ENCODE measurements around the gene CAPS.
A peak's percentile ranks its signal among the peaks of the same experiment; 100 is the strongest.
"Not testable (repeated sequence)": the region's sequence is repeated elsewhere in the genome, so short reads cannot be mapped to it uniquely, and the experiment has no call there.

CAPS gene

DNA sequence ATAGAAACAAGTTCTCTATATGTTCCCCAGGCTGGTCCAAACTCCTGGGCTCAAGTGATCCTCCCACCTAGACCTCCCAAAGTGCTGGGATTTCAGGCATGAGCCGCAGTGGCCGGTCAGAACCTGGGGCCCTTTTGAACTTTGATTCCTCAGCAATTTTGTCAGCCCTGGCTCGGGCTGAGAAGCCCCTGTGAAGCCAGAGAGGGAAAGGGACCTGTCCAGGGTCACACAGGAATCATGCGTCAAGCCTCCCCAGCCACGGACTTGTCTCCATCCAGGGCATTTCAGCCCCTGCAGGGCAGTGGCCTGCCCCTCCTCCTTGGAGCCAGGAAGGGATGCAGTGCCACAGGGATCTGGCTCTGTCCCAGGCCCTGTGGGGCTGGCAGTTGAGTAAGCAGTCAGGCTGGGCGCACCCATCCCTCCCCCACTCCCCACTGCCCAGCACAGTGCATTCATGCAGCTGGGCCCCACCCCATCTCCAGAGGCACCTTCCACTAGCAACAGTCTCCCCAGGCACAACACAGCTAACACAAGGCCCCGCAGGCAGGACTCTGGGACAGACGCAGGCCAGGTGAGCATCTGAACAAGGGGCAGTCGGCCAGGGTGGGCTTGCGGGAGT is at the start of gene CAPS:
CAPS (plus strand) TSS at position 516 of the 619 bp plus-strand sequence. CDS start 153 bp downstream, outside the sequence.
- peak; percentile 41 for DNase-seq (ENCODE audit: low spot score)

DNA sequence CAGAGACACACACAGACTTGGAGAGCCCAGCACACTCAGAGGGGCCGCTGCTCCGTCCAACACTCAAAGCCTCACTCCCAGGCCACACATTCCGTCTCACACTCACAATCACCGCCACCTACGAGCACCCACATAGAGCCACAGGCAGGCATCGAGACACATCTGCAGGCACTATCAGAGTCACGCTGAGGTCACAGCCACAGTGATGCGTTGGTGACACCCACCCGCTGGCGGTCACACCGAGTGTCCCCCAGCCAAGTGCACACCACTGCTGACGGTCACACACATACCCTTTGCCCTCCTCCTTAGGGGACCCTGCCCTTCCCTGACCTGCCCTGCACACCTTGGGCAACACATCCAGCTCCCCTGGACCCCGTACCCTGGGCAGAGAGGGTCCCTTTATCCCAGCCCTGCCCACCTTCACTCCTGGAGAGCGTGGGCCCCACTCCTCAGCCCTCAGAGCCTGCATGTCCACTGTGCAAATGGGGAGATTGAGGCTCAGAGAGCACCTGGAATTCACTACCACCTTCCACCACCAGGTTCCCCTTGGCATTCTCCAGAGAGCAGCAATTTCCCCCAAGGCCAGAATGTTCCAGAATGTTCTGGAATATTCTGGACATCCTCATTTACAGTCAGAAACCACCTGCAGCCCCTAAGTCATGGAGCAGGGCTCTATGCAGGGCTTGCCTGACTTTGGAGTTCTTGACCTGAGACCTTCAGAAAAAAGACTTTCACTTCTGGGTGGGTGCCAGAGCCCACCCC is 49.1 kb upstream of the CAPS start:
- DNase-seq (ENCODE audit: low spot score) = no peak

DNA sequence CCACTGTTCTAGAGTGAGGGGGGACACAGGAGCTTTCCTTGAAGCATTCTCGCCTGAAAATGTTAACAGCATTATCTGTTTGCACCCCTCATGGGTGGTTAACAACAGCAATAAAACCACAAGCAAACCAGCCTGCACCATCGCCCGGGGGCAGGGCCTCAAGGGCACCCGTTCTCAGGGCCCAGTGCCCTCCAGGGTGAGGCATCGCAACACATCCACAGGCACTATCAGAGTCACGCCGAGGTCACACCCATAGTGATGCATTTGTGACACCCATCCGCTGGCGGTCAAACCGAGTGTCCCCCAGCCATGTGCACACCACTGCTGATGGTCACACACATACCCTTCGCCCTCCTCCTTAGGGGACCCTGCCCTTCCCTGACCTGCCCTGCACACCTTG is 48.3 kb upstream of the CAPS start:
- no peak for DNase-seq (ENCODE audit: low spot score)

DNA sequence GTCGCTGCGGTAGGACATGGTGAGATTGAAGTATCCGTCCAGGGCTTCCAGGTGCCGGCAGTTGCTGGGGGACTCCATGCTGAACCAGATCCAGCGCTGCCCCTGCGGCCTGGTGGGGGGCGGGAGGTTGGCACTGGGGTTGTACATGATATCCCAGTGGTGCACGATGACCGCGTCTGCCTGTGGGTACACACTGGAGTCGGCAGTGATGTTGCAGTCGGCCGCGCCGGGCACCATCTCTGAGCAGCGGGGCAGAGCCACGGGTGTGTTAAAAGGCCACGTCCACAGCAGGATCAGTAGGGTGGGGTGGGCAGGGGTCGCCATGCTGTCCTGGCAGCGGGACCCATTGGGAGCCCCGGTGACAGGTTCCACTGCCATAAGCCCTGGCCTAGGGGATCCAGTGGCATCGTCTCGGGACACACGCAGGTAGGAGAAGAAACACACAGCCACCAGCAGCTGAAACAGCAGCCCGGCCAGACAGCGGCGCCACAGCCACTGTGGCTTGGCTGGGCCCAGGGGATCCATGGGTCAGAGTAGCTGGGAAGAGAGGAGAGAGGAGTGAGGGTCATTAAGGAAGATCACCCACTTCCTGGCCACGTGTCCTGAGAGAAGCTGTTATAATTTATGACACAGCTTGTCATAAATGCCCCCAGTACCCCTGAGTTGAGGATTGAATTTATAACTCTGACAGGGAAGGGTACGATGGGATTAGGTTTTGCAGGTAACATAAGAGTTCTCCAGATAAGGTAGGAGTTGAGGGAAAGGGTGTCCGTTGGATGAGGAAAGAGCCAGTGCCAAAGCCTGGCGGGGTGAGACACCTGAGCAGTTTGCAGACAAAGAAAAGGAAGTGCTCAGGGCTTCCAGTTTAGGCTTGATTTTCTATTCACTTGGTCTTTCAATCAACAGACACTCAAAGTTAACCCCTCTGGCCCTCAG is 46.6 kb upstream of the CAPS start:
- DNase-seq (ENCODE audit: low spot score) = no peak

DNA sequence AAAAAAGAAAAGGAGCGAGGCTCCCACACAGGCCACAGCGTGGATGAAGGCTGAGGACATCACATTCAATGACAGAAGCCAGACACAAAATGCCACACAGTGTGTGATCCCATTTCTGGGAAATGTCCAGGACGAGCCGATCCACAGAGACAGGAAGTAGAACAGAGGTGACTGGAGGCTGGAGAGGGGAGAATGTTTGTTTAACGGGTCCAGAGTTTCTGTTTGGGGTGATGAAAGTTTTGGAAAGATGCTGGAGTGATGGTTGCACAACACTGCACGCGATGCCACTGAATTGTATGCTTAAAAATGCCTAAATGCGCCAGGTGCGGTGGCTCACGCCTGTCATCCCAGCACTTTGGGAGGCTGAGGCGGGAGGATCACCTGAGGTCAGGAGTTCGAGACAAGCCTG is 43.1 kb upstream of the CAPS start:
- no peak for DNase-seq (ENCODE audit: low spot score)

DNA sequence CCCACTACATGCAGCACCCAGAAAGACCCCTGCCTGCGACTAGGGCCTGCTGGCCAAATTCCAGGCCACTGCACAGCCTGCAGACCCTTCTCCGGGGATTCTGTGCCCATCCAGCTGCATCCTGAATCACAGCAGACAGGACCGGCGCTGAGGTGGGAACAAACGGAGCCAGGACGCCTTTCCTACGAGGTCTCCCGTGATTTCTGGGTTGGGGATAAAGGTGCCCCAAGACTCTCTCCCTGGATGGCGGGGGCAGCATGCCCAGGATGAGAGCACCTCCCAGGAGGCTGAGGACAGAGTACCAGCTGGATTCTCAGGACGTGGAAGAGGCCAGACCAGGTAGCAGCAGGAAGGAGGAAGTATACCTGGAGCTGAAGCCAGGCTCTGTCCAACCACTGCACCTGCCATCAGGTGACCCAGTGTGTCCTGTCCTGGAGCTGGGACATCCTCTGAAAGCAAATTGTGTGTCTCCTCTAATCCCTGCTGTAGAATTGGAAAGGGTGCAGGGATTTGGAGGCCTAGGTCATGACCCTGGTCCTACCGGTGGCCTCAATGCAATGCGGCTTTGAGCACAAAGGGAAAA is 40.3 kb upstream of the CAPS start:
- DNase-seq (ENCODE audit: low spot score) = no peak

DNA sequence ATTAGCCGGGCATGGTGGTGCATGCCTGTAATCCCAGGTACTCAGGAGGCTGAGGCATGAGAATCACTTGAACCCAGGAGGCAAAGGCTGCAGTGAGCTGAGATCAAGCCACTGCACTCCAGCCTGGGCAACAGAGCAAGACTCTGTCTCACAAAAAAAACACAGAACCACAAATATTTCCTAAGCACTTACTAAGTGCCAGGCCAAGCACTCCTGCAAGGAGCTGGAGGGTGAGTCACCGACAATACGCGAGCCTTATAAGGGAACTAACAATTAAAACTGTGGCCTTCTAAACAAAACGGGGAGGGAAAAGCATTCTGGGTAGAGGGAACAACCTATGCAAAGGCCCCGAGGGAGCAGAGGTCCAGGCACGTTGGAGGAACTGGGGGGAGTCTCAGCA is 39.6 kb upstream of the CAPS start:
- not testable (repeated sequence) for DNase-seq (ENCODE audit: low spot score)

DNA sequence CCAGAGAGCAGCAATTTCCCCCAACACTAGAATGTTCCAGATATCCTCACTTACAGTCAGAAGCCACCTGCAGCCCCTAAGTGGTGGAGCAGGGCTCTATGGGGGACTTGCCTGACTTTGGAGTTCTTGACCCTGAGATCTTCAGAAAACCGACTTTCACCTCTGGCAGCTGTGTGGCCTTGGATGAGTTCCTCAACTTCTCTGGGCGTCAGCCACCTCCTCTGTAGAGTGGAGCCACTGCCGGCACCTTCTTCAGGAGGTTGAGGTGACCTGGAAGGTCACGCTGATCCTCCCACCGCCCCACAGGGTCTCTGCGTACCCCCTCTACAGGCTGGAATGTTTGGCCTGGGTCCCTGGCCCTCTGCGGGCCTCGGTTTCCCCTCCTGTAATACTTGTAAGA is 36.6 kb upstream of the CAPS start:
- no peak for DNase-seq (ENCODE audit: low spot score)

DNA sequence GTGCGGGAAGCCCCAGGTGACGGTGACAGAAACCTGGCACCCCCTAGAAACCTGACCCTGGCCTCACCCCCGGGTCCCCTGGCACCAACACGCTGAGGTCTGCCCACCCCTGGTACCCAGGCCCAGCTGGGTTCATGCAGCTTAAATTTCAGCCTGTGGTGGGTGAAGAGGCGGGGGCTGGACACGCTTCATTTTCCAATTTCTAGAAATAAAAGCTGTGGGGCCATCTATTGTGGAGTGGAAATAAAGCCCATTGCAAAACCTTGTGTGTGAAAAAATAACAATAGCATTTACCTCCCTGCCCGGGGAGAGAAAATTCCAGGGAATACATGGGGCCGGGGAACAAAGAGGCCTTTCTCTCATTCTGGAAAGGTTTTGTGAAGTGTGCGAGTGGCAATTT is 36.2 kb upstream of the CAPS start:
- no peak for DNase-seq (ENCODE audit: low spot score)

DNA sequence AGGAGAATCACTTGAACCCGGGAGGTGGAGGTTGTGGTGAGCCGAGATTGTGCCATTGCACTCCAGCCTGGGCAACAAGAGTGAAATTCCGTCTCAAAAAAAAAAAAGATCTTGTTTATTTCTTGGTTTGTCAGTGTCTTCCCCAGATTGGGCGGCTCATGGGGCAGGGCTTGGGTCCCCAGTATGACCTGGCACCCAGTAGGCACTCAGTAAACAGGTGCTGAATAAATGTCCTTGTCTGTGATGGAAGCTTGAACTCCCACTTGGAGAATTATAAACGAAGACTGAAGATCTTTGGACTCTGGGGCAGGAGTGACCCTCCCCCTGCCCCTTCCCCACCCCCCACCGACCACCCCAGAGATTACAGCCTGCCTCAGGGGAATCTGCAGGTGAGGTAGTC is 33.9 kb upstream of the CAPS start:
- DNase-seq (ENCODE audit: low spot score) = no peak

DNA sequence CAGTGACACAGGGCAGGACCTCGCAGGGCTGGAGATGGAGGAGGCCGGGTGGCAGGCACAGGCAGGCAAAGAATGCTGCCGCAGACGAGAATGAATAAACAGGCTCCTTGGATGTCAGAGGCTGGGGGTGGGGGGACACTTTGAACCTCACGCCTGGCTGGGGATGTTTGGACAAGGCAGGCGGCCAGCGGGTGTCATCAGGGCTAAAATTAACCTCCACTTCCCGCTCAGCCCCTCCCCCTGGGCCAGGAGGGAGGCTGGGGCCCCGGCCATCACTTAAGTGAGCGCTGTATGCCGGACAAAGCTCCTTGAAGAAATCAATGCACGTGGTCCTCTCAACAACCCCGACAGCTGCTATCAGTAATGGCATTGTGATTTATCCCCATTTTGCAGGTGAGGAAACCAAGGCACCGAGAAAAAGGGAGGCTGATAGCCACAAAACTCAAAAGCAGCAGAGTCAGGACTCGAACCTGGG is 33.4 kb upstream of the CAPS start:
- no peak for DNase-seq (ENCODE audit: low spot score)

DNA sequence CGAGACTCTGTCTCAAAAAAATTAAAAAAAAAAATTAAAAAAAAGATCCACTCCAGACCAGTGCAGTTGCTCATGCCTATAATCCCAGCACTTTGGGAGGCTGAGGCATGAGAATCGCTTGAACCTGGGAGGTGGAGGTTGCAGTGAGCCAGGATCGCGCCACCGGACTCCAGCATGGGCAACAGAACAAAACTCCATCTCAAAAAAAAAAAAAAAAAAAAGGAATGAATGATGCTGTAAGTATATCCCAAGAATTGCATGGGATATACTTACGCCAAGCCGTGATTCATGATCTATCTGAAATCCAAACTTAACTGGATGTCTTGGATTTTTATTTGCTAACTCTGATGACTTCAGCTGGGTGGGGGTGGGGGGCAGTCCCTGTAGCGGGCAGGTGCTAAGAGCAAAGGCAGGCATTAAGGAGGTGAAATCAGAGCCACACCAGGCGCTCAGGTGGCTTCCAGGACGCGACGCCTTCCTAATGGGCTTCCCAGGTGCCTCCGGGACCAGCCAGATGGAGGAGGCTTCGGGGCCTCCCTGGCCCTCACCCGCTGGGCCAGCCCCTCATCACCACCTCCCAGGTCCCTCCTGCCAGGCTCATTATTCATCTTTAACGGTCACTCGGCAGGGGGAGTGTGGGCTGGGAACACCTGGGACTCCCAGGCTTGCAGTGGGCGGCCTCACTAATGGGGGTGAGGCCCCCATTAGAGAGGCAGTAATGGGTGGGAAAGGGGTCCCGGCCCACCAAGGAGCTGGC is 32.3 kb upstream of the CAPS start:
- DNase-seq (ENCODE audit: low spot score) = no peak

DNA sequence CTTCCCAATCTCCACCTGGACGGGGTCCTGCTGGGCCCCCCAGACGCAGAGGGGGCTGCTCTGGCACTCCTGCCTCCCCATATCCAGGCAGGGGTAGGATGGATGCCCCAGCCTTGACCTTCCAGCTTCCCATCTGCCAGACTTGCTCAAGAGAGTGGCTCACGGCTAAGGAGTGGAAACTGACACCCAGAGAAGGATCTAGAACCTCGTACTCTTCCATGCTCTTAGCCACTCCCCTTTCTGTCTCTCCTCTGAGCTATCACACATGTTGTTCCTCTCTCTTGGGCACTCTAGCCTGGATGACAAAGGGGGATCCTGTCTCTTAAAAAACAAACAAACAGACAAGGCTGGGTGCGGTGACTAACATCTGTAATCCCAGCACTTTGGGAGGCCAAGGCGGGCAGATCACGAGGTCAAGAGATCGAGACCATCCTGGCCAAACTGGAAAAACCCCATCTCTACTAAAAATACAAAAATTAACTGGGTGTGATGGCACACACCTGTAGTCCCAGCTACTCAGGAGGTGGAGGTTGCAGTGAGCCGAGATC is 31.6 kb upstream of the CAPS start:
- no peak for DNase-seq (ENCODE audit: low spot score)

DNA sequence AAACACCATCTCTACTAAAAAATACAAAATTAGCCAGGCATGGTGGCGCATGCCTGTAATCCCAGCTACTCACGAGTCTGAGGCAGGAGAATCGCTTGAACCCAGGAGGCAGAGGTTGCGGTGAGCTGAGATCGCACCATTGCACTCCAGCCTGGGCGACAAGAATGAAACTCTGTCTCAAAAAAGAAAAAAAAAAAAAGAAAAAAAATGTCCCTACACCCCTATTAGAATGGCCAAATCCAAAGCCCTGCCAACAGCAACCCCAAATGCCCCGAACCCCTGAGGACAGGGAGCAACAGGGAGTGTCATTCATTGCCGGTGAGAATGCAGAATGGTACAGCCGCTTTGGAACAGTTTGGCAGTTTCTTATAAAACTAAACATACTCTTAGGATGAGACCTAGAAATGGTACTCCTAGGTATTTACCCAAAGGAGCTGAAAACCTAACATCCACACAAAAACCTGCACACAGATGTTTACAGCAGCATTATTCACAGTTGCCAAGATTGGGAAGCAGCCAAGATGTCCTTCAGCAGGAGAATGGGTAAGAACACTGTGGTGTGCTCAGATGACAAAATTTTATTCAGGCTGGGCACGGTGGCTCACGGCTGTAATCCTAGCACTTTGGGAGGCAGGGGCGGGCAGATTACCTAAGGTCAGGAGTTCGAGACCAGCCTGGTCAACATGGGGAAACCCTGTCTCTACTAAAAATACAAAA is 30.7 kb upstream of the CAPS start:
- DNase-seq (ENCODE audit: low spot score) = not testable (repeated sequence)

DNA sequence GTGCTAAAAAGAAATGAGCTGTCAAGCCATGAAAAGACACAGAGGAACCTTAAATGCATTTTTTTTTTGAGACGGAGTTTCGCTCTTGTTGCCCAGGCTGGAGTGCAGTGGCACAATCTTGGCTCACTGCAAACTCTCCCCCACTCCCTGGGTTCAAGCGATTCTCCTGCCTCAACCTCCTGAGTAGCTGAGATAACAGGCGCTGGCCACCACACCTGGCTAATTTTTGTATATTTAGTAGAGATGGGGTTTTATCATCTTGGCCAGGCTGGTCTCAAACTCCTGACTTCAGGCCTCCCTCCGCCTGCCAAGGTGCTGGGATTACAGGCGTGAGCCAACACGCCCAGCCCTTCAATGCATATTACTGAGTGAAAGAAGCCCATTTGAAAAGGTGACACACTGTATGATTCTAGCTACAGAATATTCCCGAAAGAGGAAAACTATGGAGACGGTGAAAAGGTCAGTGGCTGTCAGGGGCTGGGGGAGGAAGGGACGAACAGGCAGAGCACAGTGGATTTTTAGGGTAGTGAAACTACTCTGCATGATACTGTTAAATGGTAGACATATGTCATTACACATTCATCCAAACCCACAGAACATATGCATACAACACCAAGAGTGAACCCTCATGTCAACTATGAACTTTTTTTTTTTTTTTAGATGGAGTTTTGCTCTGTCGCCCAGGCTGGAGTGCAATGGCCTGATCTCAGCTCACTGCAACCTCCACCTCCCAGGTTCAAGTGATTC is 29.8 kb upstream of the CAPS start:
- not testable (repeated sequence) for DNase-seq (ENCODE audit: low spot score)

DNA sequence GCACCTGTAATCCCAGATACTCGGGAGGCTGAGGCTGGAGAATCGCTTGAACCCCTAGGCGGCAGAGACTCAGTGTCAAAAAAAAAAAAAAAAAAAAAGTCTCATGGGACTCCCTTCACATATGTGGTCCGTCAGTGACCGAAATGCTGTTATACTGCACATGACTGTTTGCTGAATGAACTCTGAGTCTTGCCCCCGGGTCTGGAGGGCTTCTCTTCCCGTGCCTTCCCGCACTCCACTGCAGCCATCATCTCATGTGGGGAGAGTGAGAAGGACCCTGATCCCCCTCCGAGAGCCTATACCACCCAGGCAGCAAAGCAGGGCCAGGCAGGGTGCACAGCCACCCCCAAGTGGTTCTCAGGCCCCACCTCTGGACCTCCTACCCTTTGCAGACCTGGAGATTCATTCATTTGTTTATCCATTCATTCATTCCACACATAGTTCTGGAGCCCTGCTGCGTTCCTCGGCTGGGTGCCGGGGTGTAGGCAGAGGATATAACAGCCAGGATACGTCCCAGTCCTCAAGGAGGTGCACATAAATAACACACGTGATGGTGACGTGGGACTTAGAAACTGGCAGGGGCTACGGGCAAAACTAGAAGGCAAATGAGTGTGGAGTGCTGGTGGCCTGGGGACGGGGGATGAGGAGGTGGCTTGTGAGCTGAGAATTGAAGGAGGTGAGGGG is 24.6 kb upstream of the CAPS start:
- DNase-seq (ENCODE audit: low spot score) = no peak

DNA sequence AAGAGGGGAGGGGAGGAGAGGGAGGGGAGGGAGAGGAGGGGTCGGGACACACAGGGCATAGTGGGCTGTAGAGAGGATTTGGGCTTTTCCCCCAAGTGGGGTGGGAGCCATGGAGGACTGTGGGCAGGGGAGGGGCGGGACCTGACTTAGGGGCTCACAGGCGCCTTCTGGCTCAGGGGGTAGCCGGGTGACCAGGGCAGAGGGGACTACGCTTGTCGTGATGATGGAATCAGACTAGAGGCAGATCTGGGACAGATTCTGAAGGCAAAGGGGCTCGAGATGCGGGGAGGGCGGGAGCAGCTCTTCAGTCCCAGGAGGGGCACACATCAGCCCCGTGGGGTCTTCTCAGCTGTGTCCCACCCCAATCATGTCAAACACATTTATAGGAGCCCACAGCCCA is 24.0 kb upstream of the CAPS start:
- DNase-seq (ENCODE audit: low spot score) = no peak

DNA sequence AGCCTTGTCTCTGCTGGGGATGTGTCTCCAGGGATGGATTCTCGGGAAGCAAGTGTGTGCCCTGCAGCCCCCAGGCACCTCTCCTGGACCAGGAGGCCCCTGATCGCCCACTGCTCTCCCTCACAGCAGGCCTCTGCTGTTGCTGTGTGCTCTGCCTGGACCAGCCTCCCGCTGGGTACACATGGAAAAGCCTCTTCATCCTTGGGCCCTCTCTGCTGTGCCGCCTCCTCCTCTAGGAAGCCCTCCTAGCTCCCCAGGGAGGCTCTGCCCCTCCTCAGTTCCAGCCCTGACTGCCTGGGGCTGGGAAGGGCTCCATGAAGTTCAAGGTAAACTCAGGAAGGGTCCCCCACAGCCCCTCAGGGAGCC is 22.5 kb upstream of the CAPS start:
- DNase-seq (ENCODE audit: low spot score) = no peak
